OCI-LY1 (cell line): ENCODE measurements around the gene ZDHHC11B.

Source experiments
- H2AFZ ChIP-seq: fragments of 200-600 bp; sonication (generic), shearing (Covaris generic); 2 replicates; pipeline ENCODE4 v1.6.0; 2014; ENCODE audit warnings: antibody characterized with exemption, mild to moderate bottlenecking, low read length
- H3F3A ChIP-seq: fragments of 200-600 bp; sonication (generic), shearing (Covaris generic); 2 replicates; pipeline ENCODE4 v1.6.0; 2014; ENCODE audit warnings: mild to moderate bottlenecking, antibody characterized with exemption, low read length, moderate library complexity; ENCODE audit not compliant: insufficient read depth
- H3K27ac ChIP-seq: fragments of 200-600 bp; sonication (generic); 2 replicates; pipeline ENCODE4 v1.5.1; 2014; ENCODE audit warnings: low read length, mixed run types, mild to moderate bottlenecking, low read depth; ENCODE audit not compliant: poor library complexity, severe bottlenecking
- H3K27me3 ChIP-seq: fragments of 200-600 bp; sonication (generic); 2 replicates; pipeline ENCODE4 v1.6.0; 2014; ENCODE audit warnings: antibody characterized with exemption, mild to moderate bottlenecking, low read length, moderate library complexity; ENCODE audit not compliant: insufficient read depth
- H3K36me3 ChIP-seq: fragments of 200-600 bp; sonication (generic); 2 replicates; pipeline ENCODE4 v1.6.1; 2014; ENCODE audit warnings: mild to moderate bottlenecking, antibody characterized with exemption, low read length, moderate library complexity, mixed read lengths; ENCODE audit not compliant: insufficient read depth
- H3K4me1 ChIP-seq: fragments of 200-600 bp; sonication (generic); 2 replicates; pipeline ENCODE4 v1.5.1; 2014; ENCODE audit warnings: mild to moderate bottlenecking, low read length, moderate library complexity; ENCODE audit not compliant: insufficient read depth, severe bottlenecking
- H3K4me2 ChIP-seq: fragments of 200-600 bp; sonication (generic), shearing (Covaris generic); 2 replicates; pipeline ENCODE4 v1.6.1; 2014; ENCODE audit warnings: low read length
- H3K4me3 ChIP-seq: fragments of 200-600 bp; sonication (generic); 2 replicates; pipeline ENCODE4 v1.5.1; 2014; ENCODE audit warnings: low read length, low read depth, mild to moderate bottlenecking, mixed read lengths; ENCODE audit not compliant: poor library complexity, severe bottlenecking
- H3K79me2 ChIP-seq: fragments of 200-600 bp; shearing (Covaris generic); 2 replicates; pipeline ENCODE4 v1.6.1; 2016; ENCODE audit warnings: mixed run types, low read length, mixed read lengths; ENCODE audit not compliant: insufficient read depth
- H3K9ac ChIP-seq: fragments of 200-600 bp; sonication (generic), shearing (Covaris generic); 2 replicates; pipeline ENCODE4 v1.6.1; 2014; ENCODE audit warnings: mild to moderate bottlenecking, low read length, mixed read lengths
- H3K9me2 ChIP-seq: fragments of 200-600 bp; sonication (generic), shearing (Covaris generic); 2 replicates; pipeline ENCODE4 v1.6.1; 2014; ENCODE audit warnings: low read depth, mild to moderate bottlenecking, low read length, mixed read lengths
- H3K9me3 ChIP-seq: fragments of 200-600 bp; shearing (Covaris generic); 2 replicates; pipeline ENCODE4 v1.6.1; 2014; ENCODE audit warnings: low read length, mixed read lengths
- H4K20me1 ChIP-seq: fragments of 200-600 bp; sonication (generic), shearing (Covaris generic); 2 replicates; pipeline ENCODE4 v1.6.0; 2016; ENCODE audit warnings: mild to moderate bottlenecking, low read length; ENCODE audit not compliant: insufficient read depth
- EZH2 ChIP-seq: fragments of 200-600 bp; sonication (generic), shearing (Covaris generic); IDR thresholded peaks from 2 replicates; pipeline ENCODE4 v1.8.0; 2017; ENCODE audit warnings: borderline replicate concordance, mixed run types, mild to moderate bottlenecking, antibody characterized with exemption, low read length, moderate library complexity, mixed read lengths
- TF ChIP-seq, protein P1 (sequence below): fragments of 200-600 bp; sonication (generic), shearing (Covaris generic); IDR thresholded peaks from 2 replicates; pipeline ENCODE4 v1.5.1; 2017; ENCODE audit warnings: mild to moderate bottlenecking, antibody characterized with exemption, low read length, moderate library complexity, mixed read lengths

Gene ZDHHC11B

DNA sequence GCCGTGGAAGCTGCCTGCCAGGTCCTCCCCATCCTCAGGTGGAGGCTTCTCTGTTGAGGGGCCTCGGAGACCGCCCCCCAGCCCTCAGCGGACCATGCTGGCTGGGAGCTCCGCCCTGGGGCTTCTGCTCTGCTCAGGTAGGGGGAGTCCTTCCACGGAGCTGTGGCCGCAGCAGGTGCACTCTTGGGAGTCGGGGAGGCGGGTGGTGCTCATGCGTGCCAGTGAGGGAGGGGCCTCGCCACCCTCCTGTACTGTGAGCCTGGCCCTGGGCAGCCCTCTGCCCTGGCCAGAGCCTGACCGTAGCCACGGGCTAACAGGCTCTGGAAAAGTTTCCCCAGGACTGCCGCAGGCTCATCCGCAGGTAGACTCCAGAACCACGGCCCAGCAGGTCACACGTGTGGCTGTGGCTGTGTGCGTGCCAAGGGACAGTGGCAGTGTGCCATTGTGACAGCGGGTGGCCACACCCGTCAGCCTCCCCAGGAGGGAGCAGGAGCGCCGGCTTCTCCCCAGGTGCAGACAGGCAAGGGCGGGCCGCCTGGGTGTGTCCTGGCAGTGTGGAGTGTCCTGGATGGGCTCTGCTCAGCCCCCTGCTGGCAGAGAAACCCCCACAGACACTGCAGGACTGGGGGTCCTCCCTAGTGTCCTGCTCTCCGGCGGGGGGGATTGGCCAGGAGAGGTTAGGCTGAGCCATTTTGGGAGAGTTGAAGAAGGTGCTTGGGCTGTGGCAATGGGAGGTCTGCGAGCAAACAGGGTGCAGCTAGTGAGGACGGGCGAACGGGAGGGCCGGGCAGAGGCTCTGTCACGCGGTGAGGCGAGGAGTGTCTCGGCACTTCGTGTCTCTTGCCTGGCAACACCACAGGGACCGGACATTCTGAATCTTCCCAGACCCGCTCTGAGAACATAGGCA is 120.8 kb downstream of the ZDHHC11B start:
- peaks cover 40% of the 10 kb centered on the region for H3K36me3 ChIP-seq

DNA sequence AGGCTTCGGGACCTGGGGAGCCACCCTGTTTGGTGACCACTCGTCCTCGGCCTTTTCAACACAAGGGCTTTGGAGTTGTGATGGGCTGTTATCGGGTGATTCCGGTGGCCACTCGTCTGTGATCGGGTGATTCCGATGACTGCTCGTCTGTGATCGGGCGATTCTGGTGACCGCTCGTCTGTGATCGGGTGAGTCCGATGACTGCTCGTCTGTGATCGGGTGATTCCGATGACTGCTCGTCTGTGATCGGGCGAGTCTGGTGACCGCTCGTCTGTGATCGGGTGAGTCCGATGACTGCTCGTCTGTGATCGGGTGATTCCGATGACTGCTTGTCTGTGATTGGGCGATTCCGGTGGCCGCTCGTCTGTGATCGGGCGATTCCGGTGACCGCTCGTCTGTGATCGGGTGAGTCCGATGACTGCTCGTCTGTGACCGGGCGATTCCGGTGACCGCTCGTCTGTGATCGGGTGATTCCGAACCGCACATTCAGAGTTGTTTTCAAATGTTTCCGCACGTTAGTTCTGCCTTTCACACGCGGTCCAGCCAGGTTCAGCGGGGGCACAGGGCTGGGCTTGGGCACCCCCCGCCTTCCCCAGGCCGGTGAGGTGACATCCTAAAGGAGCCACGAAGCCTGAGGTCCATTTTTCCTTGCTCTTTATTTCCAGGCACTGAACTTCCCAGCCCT is 121.6 kb downstream of the ZDHHC11B start:
- TF ChIP-seq EZH2: no peak
- TF ChIP-seq, protein P1, sequence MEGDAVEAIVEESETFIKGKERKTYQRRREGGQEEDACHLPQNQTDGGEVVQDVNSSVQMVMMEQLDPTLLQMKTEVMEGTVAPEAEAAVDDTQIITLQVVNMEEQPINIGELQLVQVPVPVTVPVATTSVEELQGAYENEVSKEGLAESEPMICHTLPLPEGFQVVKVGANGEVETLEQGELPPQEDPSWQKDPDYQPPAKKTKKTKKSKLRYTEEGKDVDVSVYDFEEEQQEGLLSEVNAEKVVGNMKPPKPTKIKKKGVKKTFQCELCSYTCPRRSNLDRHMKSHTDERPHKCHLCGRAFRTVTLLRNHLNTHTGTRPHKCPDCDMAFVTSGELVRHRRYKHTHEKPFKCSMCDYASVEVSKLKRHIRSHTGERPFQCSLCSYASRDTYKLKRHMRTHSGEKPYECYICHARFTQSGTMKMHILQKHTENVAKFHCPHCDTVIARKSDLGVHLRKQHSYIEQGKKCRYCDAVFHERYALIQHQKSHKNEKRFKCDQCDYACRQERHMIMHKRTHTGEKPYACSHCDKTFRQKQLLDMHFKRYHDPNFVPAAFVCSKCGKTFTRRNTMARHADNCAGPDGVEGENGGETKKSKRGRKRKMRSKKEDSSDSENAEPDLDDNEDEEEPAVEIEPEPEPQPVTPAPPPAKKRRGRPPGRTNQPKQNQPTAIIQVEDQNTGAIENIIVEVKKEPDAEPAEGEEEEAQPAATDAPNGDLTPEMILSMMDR: no peak
- Histone ChIP-seq H3F3A (no peaks in the 10 kb centered on the region), H3K4me2 (no peak overlapping the region), H3K27me3 (no peaks in the 10 kb centered on the region), H3K36me3 (peaks cover 45% of the 10 kb centered on the region), H2AFZ (no peak overlapping the region), H3K79me2 (no peaks in the 10 kb centered on the region), H3K27ac (no peak overlapping the region), H3K9me3 (no peaks in the 10 kb centered on the region), H3K9me2 (no peaks in the 10 kb centered on the region), H4K20me1 (no peaks in the 10 kb centered on the region), H3K9ac (no peak overlapping the region), H3K4me3 (no peak overlapping the region), H3K4me1 (no peaks in the 10 kb centered on the region)

More for the DNA sequence above, 120.8 kb downstream of the ZDHHC11B start:
- H3K27me3 ChIP-seq: no peaks in the 10 kb centered on the region
- no peak overlapping the region for H3K27ac ChIP-seq
- no peaks in the 10 kb centered on the region for H3K9me3 ChIP-seq
- no peak overlapping the region for H2AFZ ChIP-seq
- H3K9ac ChIP-seq: no peak overlapping the region
- H3K9me2 ChIP-seq: no peaks in the 10 kb centered on the region
- no peaks in the 10 kb centered on the region for H4K20me1 ChIP-seq
- TF ChIP-seq, protein P1: no peak
- TF ChIP-seq EZH2: no peak
- no peaks in the 10 kb centered on the region for H3K79me2 ChIP-seq
- no peaks in the 10 kb centered on the region for H3K4me1 ChIP-seq
- no peak overlapping the region for H3K4me2 ChIP-seq
- H3F3A ChIP-seq: no peaks in the 10 kb centered on the region
- no peak overlapping the region for H3K4me3 ChIP-seq

DNA sequence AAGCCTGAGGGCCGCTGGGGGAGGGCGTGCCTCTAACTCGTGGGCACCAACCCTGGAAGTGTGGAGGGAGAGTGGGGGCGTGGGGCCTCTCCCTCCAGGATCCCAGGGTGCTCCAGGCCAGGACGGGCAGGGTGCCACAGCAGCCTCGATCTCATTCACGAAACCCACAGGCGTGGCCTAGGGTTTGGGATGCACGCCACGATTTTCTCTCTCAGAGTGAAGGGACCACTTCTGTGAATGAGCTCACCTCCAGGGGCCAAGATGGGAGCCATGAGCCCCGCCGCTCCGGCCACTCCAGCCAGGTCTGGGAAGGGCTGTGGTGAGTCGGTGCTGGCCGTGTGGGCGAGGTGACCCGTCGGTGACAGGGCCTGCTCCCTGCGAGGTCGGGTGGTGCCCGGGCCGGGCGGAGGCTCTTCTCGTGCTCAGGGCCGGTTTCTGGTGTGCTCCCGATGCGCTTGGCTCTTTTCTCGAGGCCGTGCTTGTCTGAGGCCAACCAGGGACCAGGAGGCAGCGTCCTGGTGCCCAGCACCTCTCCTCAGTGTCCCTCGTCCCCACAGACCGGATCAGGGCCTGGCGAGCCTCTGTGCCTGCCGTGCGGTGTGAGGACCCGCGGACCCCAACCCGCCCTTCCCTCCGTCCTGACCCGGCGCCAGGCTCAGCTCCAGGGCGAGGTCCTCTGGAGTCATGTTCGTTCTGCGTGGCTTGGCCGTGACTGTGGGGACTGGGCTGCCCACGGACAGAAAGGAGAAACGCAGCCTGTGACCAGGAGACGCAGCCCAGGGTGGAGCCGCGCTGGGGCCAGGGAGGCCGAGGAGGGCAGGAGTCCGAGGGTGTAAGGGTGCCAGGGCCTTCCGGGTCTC is 122.4 kb downstream of the ZDHHC11B start:
- Histone ChIP-seq H3K4me1 (no peaks in the 10 kb centered on the region), H2AFZ (no peak overlapping the region), H3K9me3 (no peaks in the 10 kb centered on the region), H3K9me2 (no peaks in the 10 kb centered on the region), H3K9ac (no peak overlapping the region), H3K4me3 (no peak overlapping the region), H3K27me3 (no peaks in the 10 kb centered on the region), H3F3A (no peaks in the 10 kb centered on the region), H3K4me2 (no peak overlapping the region), H3K27ac (no peak overlapping the region), H3K79me2 (no peaks in the 10 kb centered on the region), H4K20me1 (no peaks in the 10 kb centered on the region), H3K36me3 (peaks cover 47% of the 10 kb centered on the region)
- no peak for TF ChIP-seq EZH2
